SKM-1 (cell line): ENCODE measurements around the gene KLF2.
"Not testable (repeated sequence)": the region's sequence is repeated elsewhere in the genome, so short reads cannot be mapped to it uniquely, and the experiment has no call there.

Experiments used
- DNase-seq: peaks from one replicate; lab custom pipeline; 2025; ENCODE audit not compliant: unreplicated experiment; lab: John Stamatoyannopoulos, UW

KLF2 gene

DNA sequence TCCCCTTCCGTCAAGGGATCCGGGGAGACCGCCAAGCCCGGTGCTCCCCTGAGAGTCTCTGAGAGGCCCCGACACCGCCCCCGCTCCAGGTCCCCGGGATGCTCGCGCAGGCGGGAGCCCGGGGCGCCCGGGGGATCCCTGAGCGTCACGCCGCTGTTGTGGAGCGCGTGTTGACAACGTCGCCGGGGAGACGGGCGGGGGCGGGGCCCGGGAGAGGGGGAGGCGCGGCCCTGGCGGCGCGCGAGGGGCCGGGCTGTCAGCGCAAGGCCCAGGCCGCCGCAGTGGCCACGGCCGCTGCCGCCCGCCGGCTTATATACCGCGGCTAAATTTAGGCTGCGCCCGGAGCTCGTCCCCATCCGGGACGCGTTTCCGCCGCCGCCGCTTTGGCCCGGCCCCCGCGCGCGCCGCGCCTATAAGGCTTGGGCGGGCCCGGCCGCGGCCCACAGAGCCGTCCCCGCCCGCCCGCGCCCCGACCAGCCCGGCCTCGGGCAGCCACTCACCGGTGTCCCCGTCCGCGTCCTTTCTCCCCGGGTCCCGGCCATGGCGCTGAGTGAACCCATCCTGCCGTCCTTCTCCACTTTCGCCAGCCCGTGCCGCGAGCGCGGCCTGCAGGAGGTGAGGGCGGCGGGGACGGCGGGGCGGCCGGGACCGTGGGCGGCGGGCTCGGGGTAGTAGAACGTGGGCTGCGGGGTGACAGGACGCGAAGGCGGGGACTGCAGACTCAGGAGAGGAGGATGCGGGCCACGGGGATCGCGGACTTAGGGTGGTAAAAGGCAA is at the start of gene KLF2:
Gene KLF2, plus strand, starts transcription at position 443 of the 777 bp plus-strand sequence. Its CDS starts 98 bp downstream, at position 541.
- peak; percentile 41 for DNase-seq

GRCh38 chr19:16280306-16280705 is 44.3 kb upstream of the KLF2 start:
- no peak for DNase-seq

DNA sequence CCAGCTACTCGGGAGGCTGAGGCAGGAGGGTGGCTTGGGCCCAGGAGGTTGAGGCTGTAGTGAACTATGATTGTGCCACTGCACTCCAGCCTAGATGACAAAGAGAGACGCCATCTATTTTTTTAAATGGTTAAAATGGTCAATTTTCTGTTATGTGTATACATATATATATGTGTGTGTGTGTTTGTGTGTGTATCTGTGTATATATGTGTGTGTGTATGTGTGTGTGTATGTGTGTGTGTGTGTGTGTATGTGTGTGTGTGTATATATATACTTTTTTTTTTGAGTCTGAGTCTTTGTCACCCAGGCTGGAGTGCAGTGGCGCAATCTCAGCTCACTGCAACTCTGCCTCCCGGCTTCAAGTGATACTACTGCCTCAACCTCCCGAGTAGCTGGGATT is 42.9 kb upstream of the KLF2 start:
- DNase-seq: no peak

DNA sequence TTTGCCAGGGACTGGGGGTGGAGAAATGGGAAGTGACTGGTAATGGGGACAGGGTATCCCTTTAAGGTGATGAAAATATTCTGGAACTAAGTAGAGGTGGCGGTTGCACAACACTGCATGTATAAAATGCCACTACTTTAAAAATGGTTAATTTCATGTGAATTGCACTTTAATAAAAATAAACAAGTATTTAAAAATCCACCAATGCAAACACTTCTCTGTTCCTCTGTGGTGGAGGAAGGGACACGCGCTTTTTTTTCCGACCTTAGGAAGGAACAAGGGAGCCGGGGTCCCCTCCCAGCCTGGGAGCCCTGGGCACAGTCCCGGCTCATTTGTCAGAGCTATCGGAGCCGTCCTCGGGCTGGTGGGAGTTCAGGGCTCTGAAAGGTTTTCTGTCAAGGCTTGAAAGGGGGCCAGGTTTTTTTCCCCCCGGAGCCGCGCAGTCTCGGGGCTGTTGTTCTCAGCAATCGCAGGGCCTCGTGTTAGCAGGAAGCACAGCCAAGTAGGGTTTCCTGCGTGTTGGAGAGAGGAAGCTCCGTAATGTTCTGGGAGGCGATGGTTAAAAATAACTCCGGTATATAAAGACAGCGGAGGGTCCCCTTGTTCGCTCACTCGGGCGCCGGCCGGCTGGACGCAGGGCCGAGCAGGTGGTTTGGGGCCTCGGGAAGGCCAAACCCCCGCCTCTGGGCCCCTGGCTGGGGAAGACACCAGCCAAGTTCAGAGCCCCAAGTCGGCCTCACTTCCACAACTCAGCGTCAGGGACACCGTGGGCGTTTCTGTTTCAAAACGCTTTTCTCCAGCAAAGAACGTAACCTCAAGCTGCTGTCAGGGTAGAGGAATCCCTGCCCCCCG is 41.2 kb upstream of the KLF2 start:
- DNase-seq: peak; percentile 78

DNA sequence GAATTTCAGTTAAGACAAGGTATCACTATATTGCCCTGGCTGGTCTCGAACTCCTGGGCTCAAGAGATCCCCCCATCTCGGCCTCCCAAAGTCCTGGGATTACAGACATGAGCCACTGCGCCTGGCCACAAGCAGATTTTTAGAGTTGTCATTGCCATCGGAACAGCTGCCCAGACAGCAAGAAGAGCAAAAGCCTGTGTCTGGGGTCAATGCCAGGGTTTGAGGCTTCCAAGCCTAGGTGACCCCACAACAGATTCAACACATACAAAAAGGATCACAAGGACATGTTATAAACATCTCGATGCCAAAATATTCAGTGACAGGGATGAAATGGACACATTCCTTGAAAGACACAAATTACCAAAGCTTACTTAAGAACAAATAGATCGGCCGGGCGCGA is 40.1 kb upstream of the KLF2 start:
- no peak for DNase-seq

- not testable (repeated sequence) for DNase-seq
Measured at GRCh38 chr19:16285079-16285478, 39.5 kb upstream of the KLF2 start.

- no peak for DNase-seq
Measured at GRCh38 chr19:16285769-16286498, 38.7 kb upstream of the KLF2 start.

- DNase-seq: no peak
Measured at GRCh38 chr19:16288544-16288943, 36.1 kb upstream of the KLF2 start.

- DNase-seq: no peak
Measured at GRCh38 chr19:16289594-16289993, 35.0 kb upstream of the KLF2 start.

DNA sequence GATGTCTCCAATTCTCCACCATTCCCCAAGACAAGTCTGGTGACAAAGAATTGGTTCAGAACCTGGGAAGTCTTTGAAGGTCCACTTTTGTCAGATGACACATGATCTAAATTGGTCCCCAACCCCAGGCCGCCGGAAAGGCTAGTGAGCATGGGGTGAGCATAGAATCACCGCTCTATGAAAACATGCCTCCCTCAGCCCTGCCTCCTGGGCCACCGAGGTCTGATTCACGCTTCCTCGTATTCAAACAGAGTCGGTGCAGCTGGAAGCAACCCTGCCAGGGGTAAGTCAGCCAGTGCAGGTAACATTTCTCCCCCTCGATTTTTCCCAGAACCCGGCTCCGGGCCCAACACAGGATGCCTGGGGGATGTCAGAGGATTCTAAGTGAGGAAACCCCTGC is 33.9 kb upstream of the KLF2 start:
- no peak for DNase-seq

DNA sequence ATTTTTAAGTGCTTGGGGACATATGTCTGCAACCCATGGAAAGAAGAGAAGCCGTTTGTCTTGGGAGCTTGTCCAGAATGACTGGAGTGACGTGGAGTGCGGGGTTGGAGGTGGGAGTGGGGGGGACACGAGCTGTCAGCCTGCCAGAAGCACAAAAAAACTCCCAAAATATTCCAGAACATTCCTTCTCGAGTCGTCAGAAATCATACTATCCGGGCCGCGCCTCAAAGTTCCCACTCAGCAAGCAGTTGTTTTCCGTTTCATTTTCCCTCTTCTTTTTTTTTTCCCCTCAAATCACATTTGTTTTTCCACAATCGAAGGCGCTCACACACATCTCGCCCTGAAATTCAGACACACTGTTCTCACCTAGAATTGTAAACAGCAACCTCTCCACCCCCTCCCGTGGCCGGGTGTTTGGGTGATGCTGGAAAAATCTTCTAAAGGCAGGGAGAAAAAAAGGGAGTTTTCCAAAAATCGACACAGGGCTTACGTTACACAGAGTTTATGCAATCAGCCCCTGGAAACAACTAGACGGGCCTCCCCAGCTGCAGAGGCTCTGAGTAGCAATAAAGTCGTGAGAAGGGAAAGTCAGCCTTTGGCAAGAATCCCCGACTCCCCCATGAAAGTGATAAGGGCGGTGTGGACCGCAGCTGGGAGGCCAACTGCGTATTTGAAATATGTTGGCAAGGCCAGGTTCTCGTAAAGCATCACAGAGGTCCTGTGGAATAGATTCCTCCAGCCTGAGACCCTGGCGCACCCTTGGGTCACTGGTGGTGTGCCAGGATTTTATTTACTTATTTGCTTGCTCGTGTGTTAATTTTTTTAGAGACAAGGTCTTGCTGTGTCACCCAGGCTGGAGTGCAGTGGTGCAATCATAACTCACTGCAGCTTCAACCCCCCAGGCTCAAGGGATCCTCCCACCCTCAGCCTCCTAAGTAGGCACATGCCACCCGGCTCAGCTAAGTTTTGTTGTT is 31.2 kb upstream of the KLF2 start:
- no peak for DNase-seq

- no peak for DNase-seq
Measured at GRCh38 chr19:16295057-16295456, 29.6 kb upstream of the KLF2 start.

- DNase-seq: no peak
Measured at GRCh38 chr19:16296713-16297112, 27.9 kb upstream of the KLF2 start.

GRCh38 chr19:16297575-16298178 is 26.9 kb upstream of the KLF2 start:
- DNase-seq: no peak

DNA sequence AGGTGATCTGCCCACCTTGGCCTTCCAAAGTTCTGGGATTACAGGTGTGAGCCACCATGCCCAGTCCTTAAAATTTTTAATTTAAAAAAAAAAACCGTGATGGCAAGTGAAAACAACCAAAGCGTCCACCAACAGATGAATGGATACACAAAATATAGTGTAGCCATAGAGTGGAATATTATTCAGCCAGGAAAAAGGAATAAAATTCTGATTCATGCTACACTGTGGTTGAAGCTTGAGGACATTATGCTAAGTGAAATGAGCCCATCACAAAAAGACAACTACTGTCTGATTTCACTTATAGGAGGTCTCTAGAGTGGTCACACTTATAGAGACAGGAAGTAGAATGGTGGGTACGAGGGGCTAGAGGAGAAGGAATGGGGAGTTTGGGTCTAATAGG is 26.3 kb upstream of the KLF2 start:
- no peak for DNase-seq

DNA sequence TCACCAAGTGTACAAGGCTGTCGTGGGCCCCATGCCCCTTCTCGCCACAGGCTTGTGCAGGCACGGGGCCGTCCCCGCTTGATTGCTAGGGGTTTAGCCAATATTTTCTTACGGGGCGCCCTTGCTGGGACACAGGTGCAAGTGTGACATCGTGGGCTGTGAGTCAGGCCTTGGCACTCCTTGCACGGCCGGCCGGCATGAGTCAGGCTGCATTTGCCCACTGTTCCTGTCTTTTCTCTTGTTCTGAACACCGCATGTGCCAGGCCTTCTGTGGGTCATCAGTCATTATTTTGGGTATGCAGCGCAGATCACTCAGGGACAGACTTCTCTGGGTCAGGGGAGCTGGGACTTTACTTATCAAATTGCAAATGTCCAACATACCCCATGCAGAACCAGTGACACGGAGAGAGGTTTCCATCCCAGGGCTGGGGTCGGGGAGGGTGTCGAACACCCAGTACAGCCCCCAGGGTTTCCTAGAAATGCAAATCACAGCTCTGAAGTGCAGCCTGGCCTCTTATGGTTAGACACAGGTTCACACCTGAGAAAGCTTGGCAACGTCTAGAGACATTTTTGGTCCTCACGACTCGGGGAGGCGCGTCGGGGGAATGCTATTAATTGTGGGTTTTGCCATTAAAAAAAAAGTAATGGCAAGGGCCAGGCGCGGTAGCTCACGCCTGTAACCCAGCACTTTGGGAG is 22.5 kb upstream of the KLF2 start:
- DNase-seq: no peak

DNA sequence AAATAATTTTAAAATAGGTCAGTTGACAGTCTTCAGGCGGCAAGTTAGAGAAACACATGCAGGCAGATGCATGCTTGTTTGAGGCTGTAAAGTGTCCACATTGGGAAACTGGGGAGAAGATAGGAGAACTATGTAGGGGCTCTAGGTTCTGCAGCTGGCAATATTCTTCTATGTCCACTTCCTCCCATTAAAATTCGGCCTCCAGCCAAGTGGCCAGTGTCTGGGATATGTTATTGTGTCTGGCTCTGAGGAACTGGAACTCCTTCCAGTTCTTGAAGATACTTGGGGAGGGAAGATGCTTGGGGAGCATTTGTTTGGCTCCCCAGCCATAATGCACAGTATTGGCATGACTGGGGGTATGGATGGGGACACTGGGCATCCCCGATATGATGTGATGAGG is 20.9 kb upstream of the KLF2 start:
- DNase-seq: no peak

- not testable (repeated sequence) for DNase-seq
Measured at GRCh38 chr19:16304511-16304910, 20.1 kb upstream of the KLF2 start.

- DNase-seq: not testable (repeated sequence)
Measured at GRCh38 chr19:16305060-16305459, 19.6 kb upstream of the KLF2 start.
